GM12878 (cell line): ENCODE measurements around the gene ABHD17C.

Experiments used
- CREB1 ChIP-seq: IDR thresholded peaks from 2 replicates; pipeline ENCODE4 v1.6.1; 2012; ENCODE audit warnings: low read depth, mild to moderate bottlenecking, inconsistent platforms
- POLR2A ChIP-seq: IDR thresholded peaks from 2 replicates; pipeline ENCODE4 v1.6.1; 2011; ENCODE audit warnings: low read depth, mild to moderate bottlenecking, low read length
- REST ChIP-seq: IDR thresholded peaks from 2 replicates; pipeline ENCODE4 v1.6.1; 2012; ENCODE audit warnings: mild to moderate bottlenecking, low read depth, low read length
- SMC3 ChIP-seq: IDR thresholded peaks from 2 replicates; pipeline ENCODE4 v1.6.1; 2011; ENCODE audit warnings: low read length, improper control_type of control experiment, borderline replicate concordance
- SPI1 ChIP-seq: IDR thresholded peaks from 2 replicates; pipeline ENCODE4 v1.6.1; 2011; ENCODE audit warnings: low read depth, mild to moderate bottlenecking, low read length, moderate library complexity, borderline replicate concordance; ENCODE audit not compliant: insufficient read depth
- TF ChIP-seq, protein P1 (sequence below), 3 experiments: IDR thresholded peaks in 2 of 3; conservative IDR thresholded peaks in 1 of 3; 2 replicates each; pipeline ENCODE4 v1.5.1; 2011; ENCODE audit warnings: low read depth in 3 of 3, low read length in 3 of 3, mild to moderate bottlenecking in 3 of 3, control low read depth in 2 of 3, moderate library complexity in 2 of 3, inconsistent platforms in 1 of 3, mixed read lengths in 1 of 3; ENCODE audit not compliant: control insufficient read depth in 2 of 3, insufficient read depth in 1 of 3; ENCODE audit errors: extremely low read depth in 1 of 3

DNA sequence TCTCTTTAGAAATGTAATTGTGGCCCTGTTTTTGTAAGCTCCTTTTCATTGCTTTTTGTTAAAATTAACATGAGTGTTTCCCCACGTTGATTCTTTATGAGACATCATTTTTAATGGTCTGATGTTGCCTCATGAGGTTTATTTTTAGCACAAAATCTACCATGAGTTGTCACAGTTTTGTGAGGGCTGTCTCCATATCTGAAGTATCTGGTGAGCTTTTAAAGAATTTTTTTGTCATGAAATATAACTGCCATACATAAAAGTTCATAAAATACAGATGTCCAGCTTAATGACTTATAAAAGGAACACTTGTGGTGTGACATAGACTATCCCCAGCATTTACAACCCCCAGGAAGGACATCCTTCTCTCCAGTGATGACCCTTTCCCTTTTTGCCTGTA lies 49.7 kb downstream of the ABHD17C start:
- TF ChIP-seq POLR2A = no peak
- no peak for TF ChIP-seq SPI1
- TF ChIP-seq, protein P1, sequence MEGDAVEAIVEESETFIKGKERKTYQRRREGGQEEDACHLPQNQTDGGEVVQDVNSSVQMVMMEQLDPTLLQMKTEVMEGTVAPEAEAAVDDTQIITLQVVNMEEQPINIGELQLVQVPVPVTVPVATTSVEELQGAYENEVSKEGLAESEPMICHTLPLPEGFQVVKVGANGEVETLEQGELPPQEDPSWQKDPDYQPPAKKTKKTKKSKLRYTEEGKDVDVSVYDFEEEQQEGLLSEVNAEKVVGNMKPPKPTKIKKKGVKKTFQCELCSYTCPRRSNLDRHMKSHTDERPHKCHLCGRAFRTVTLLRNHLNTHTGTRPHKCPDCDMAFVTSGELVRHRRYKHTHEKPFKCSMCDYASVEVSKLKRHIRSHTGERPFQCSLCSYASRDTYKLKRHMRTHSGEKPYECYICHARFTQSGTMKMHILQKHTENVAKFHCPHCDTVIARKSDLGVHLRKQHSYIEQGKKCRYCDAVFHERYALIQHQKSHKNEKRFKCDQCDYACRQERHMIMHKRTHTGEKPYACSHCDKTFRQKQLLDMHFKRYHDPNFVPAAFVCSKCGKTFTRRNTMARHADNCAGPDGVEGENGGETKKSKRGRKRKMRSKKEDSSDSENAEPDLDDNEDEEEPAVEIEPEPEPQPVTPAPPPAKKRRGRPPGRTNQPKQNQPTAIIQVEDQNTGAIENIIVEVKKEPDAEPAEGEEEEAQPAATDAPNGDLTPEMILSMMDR (IDR thresholded peaks at IDR 0.05 in 2 of 3, conservative IDR thresholded peaks at IDR 0.05 in 1 of 3; ENCODE audit: control insufficient read depth in 2 of 3, extremely low read depth in 1 of 3, insufficient read depth in 1 of 3, low read depth in 3 of 3, low read length in 3 of 3) = no peak
- TF ChIP-seq CREB1 = no peak
- no peak for TF ChIP-seq REST
- TF ChIP-seq SMC3 = no peak
